ENCODE results near the gene CST11.

Gene CST11

GRCh38 chr20:23453549-23454543, 1.2 kb upstream of the CST11 start:
- DNase-seq (ENCODE audit: low read depth, low spot score), result no peak

- no peak for DNase-seq (ENCODE audit: low read depth, low spot score)
Observed at GRCh38 chr20:23451956-23452487, 654 bp downstream of the CST11 start.

GRCh38 chr20:23450877-23451276, 1.8 kb downstream of the CST11 start:
- DNase-seq (ENCODE audit: low read depth, low spot score), result no peak

GRCh38 chr20:23449421-23449820, 3.3 kb downstream of the CST11 start:
- no peak for DNase-seq (ENCODE audit: low read depth, low spot score)

GRCh38 chr20:23448167-23448566, 4.5 kb downstream of the CST11 start:
- no peak for DNase-seq (ENCODE audit: low read depth, low spot score)

- DNase-seq (ENCODE audit: low read depth, low spot score), result peak; percentile 70
Observed at GRCh38 chr20:23446505-23446904, 6.2 kb downstream of the CST11 start.

- peak; percentile 16 for DNase-seq (ENCODE audit: low read depth, low spot score)
Observed at GRCh38 chr20:23445596-23446217, 7.0 kb downstream of the CST11 start.

- no peak for DNase-seq (ENCODE audit: low read depth, low spot score)
Observed at GRCh38 chr20:23444859-23445258, 7.8 kb downstream of the CST11 start.

- no peak for DNase-seq (ENCODE audit: low read depth, low spot score)
Observed at GRCh38 chr20:23442436-23442835, 10.2 kb downstream of the CST11 start.

- peak; percentile 93 for DNase-seq (ENCODE audit: low read depth, low spot score)
Observed at GRCh38 chr20:23441850-23442313, 10.8 kb downstream of the CST11 start.

- DNase-seq (ENCODE audit: low read depth, low spot score), result no peak
Observed at GRCh38 chr20:23440004-23440403, 12.7 kb downstream of the CST11 start.

GRCh38 chr20:23438661-23439060, 14.0 kb downstream of the CST11 start:
- DNase-seq (ENCODE audit: low read depth, low spot score), result no peak

GRCh38 chr20:23437126-23437899, 15.4 kb downstream of the CST11 start:
- DNase-seq (ENCODE audit: low read depth, low spot score), result no peak

- DNase-seq (ENCODE audit: low read depth, low spot score), result no peak
Observed at GRCh38 chr20:23436681-23437080, 16.0 kb downstream of the CST11 start.

GRCh38 chr20:23435626-23436539, 16.8 kb downstream of the CST11 start:
- DNase-seq (ENCODE audit: low read depth, low spot score), result no peak

- DNase-seq (ENCODE audit: low read depth, low spot score), result no peak
Observed at GRCh38 chr20:23434521-23435313, 18.0 kb downstream of the CST11 start.

GRCh38 chr20:23433628-23434027, 19.0 kb downstream of the CST11 start:
- no peak for DNase-seq (ENCODE audit: low read depth, low spot score)

- no peak for DNase-seq (ENCODE audit: low read depth, low spot score)
Observed at GRCh38 chr20:23425129-23425528, 27.5 kb downstream of the CST11 start.
